ENCODE results near the gene TMEM131. TPM values are rescaled to one million over a fixed set of nuclear protein-coding genes. Genes with fewer than 3 reads are reported as not detected.

The TMEM131 gene
- total RNA-seq, 1 experiment from 2014 or later = 29.2 TPM

DNA sequence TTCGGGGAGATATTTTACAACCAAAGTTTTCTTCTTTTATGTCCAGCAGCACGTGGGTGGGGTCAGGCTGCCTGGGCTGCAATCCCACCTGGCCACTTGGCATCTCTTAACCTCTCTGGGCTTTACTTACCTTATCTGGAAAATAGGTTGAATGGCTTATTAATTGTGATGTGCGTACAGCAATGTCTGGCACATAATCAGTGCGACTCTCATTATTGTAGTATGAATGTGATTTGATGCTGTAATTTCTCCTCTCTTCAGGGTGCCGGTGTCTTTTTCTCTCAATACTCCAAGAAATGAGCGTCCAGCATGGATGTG is 284.4 kb downstream of the TMEM131 start:
- Mint-ChIP-seq H3K27ac (ENCODE audit: unreplicated experiment) (no peak overlapping the region), H3K9me3 (ENCODE audit: low read depth, unreplicated experiment) (no peaks in the 10 kb centered on the region), H3K4me1 (ENCODE audit: low read depth, unreplicated experiment) (no peaks in the 10 kb centered on the region), H3K4me3 (ENCODE audit: low read depth, unreplicated experiment) (no peak overlapping the region), H3K27me3 (ENCODE audit: unreplicated experiment) (peaks cover 59% of the 10 kb centered on the region), H3K36me3 (ENCODE audit: insufficient read depth, unreplicated experiment) (no peaks in the 10 kb centered on the region)
- CTCF ChIA-PET = no interaction called here
- TF ChIP-seq, protein P1, sequence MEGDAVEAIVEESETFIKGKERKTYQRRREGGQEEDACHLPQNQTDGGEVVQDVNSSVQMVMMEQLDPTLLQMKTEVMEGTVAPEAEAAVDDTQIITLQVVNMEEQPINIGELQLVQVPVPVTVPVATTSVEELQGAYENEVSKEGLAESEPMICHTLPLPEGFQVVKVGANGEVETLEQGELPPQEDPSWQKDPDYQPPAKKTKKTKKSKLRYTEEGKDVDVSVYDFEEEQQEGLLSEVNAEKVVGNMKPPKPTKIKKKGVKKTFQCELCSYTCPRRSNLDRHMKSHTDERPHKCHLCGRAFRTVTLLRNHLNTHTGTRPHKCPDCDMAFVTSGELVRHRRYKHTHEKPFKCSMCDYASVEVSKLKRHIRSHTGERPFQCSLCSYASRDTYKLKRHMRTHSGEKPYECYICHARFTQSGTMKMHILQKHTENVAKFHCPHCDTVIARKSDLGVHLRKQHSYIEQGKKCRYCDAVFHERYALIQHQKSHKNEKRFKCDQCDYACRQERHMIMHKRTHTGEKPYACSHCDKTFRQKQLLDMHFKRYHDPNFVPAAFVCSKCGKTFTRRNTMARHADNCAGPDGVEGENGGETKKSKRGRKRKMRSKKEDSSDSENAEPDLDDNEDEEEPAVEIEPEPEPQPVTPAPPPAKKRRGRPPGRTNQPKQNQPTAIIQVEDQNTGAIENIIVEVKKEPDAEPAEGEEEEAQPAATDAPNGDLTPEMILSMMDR (IDR thresholded peaks at IDR 0.05; ENCODE audit: unreplicated experiment) = no peak
- no TSS peak for BruUV-seq (replicated peaks)
- intact Hi-C loops (cut with micrococcal nuclease; ENCODE audit: unreplicated experiment) = no loop called here
- DNase-seq = no peak

DNA sequence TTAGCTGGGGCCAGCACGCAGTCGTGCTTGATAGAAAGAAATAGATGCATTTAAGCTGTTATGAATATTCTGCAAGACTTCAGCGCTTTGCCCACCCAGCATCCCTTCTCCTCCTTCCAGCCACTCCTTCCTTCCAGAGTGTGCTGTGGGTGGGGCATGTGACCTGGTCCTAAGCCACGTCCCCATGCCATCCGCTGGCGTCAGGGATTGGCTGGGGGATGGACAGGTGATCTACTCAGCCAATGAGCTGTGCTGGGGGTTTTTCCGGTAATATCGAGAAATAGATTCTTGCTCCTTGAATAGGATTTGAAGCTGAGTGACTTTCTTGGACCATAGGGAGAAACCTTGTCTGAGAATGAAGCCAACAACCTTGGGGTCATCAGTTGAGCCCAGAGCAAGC is 287.1 kb downstream of the TMEM131 start:
- CTCF ChIA-PET = interaction anchor here (1.2 kb wide), 1 partner anchor 9 kb away, joined by 5 read pairs; no protein-coding TSS in a partner anchor
- DNase-seq = no peak
- BruUV-seq (replicated peaks) = no TSS peak
- Mint-ChIP-seq H3K36me3 (ENCODE audit: insufficient read depth, unreplicated experiment) (no peaks in the 10 kb centered on the region), H3K27ac (ENCODE audit: unreplicated experiment) (no peak overlapping the region), H3K4me3 (ENCODE audit: low read depth, unreplicated experiment) (no peak overlapping the region), H3K9me3 (ENCODE audit: low read depth, unreplicated experiment) (no peaks in the 10 kb centered on the region), H3K27me3 (ENCODE audit: unreplicated experiment) (peaks cover 49% of the 10 kb centered on the region), H3K4me1 (ENCODE audit: low read depth, unreplicated experiment) (no peaks in the 10 kb centered on the region)
- intact Hi-C loops (cut with micrococcal nuclease; ENCODE audit: unreplicated experiment) = no loop called here
- TF ChIP-seq, protein P1 (IDR thresholded peaks at IDR 0.05; ENCODE audit: unreplicated experiment) = no peak

DNA sequence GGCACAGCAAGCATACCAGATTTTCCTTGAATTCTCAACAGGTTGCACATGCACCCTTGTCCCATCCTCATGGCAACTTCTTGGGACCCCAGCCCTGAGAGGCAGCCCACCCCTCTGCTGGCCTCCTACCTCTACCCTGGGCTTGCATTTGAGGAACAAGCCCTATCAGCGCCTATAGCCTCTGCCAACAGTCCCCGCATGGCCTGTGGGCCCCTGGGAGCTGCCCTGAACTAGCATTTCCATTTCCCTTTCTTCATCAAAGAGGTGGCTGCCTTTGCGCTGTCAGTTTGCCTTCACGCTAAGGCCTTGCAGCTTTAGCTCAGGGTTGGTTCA is 287.7 kb downstream of the TMEM131 start:
- TF ChIP-seq, protein P1 (IDR thresholded peaks at IDR 0.05; ENCODE audit: unreplicated experiment) = no peak
- Mint-ChIP-seq H3K4me1 (ENCODE audit: low read depth, unreplicated experiment) (no peaks in the 10 kb centered on the region), H3K4me3 (ENCODE audit: low read depth, unreplicated experiment) (no peak overlapping the region), H3K36me3 (ENCODE audit: insufficient read depth, unreplicated experiment) (no peaks in the 10 kb centered on the region), H3K9me3 (ENCODE audit: low read depth, unreplicated experiment) (no peaks in the 10 kb centered on the region), H3K27me3 (ENCODE audit: unreplicated experiment) (peaks cover 55% of the 10 kb centered on the region), H3K27ac (ENCODE audit: unreplicated experiment) (no peak overlapping the region)
- intact Hi-C loops (cut with micrococcal nuclease; ENCODE audit: unreplicated experiment) = no loop called here
- CTCF ChIA-PET = interaction anchor here (0.9 kb wide), 1 partner anchor 9 kb away, joined by 3 read pairs; no protein-coding TSS in a partner anchor
- no peak for DNase-seq
- BruUV-seq (replicated peaks) = no TSS peak

DNA sequence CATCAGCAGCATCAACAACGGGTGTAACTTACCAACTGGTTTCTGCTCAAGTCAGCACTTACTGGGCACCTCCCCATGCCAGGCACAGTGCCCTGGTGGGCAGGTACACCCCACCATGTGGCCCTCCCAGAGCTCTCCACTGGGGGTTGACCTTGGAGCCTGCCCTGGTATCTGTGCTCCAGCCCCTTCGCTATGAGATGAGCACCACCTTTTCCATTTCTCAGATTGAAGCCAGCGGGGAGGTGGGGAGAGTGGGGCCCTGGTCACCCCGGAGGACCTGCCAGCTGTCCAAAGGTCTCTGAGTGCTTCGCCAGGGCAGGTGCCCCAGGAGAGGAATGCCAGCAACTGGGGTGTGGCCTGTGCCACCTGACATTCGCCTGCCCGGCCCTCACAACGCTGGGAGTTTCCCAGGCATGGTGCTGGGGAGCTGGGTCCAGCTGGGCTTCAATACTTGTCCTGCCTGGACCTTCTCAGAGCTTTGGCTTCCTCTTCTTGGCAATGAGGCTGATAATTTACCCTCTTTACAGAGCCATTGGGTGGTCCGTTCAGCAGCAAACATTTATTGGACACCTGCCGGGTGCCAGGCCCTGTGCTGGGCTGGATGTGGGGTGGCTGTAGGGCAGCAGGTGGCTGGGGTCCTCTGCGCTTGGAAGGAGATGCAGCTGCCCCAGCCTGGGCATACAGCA is 288.2 kb downstream of the TMEM131 start:
- Mint-ChIP-seq H3K27ac (ENCODE audit: unreplicated experiment) (no peak overlapping the region), H3K4me1 (ENCODE audit: low read depth, unreplicated experiment) (no peaks in the 10 kb centered on the region), H3K4me3 (ENCODE audit: low read depth, unreplicated experiment) (no peak overlapping the region), H3K36me3 (ENCODE audit: insufficient read depth, unreplicated experiment) (no peaks in the 10 kb centered on the region), H3K9me3 (ENCODE audit: low read depth, unreplicated experiment) (no peaks in the 10 kb centered on the region), H3K27me3 (ENCODE audit: unreplicated experiment) (peaks cover 60% of the 10 kb centered on the region)
- CTCF ChIA-PET = interaction anchor here (0.7 to 0.9 kb wide), 2 partner anchors 9 to 10 kb away, joined by 3 read pairs; no protein-coding TSS in a partner anchor
- intact Hi-C loops (cut with micrococcal nuclease; ENCODE audit: unreplicated experiment) = no loop called here
- DNase-seq = peak; percentile 25
- TF ChIP-seq, protein P1 (IDR thresholded peaks at IDR 0.05; ENCODE audit: unreplicated experiment) = no peak
- no TSS peak for BruUV-seq (replicated peaks)
